ENCODE results near the gene ZSWIM1. TPM values are rescaled to one million over a fixed set of nuclear protein-coding genes. Genes with fewer than 3 reads are reported as not detected.

The ZSWIM1 gene
- total and polyA plus RNA-seq, 2 of the 13 experiments (the other 11 are each of a cell fraction or from before 2014, with no cell fraction given): 9.5 to 11.7 TPM

- TF ChIP-seq ELK4 (CRISPR knock-in tag; IDR thresholded peaks at IDR 0.05; ENCODE audit: borderline replicate concordance) (no peak), AGO1 (IDR thresholded peaks at IDR 0.05; ENCODE audit: low read depth, low read length, poor library complexity, severe bottlenecking) (peak; percentile 59), ZNF367 (CRISPR knock-in tag; IDR thresholded peaks at IDR 0.05; ENCODE audit: borderline replicate concordance) (no peak), ZNF615 (CRISPR knock-in tag; IDR thresholded peaks at IDR 0.05; ENCODE audit: borderline replicate concordance) (no peak), PRMT3 (CRISPR knock-in tag; IDR thresholded peaks at IDR 0.05; ENCODE audit: borderline replicate concordance, low read depth) (no peak), ZNF891 (CRISPR knock-in tag; IDR thresholded peaks at IDR 0.05) (no peak), ZMYM3 (CRISPR knock-in tag; IDR thresholded peaks at IDR 0.05) (no peak), BCLAF1 (IDR thresholded peaks at IDR 0.05) (no peak), HMG20A (CRISPR knock-in tag; IDR thresholded peaks at IDR 0.05; ENCODE audit: borderline replicate concordance) (no peak), HOXA9 (CRISPR knock-in tag; IDR thresholded peaks at IDR 0.05; ENCODE audit: borderline replicate concordance) (no peak), SSRP1 (CRISPR knock-in tag; IDR thresholded peaks at IDR 0.05) (peak; percentile 61; the same call in 1 of the 2 replicates), CEBPG (CRISPR knock-in tag; IDR thresholded peaks at IDR 0.05) (no peak), ZNF784 (CRISPR knock-in tag; IDR thresholded peaks at IDR 0.05; ENCODE audit: borderline replicate concordance) (no peak)
- TF ChIP-seq, protein P1, sequence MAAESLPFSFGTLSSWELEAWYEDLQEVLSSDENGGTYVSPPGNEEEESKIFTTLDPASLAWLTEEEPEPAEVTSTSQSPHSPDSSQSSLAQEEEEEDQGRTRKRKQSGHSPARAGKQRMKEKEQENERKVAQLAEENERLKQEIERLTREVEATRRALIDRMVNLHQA (CRISPR knock-in tag; IDR thresholded peaks at IDR 0.05): no peak
- TF ChIP-seq, protein P2, sequence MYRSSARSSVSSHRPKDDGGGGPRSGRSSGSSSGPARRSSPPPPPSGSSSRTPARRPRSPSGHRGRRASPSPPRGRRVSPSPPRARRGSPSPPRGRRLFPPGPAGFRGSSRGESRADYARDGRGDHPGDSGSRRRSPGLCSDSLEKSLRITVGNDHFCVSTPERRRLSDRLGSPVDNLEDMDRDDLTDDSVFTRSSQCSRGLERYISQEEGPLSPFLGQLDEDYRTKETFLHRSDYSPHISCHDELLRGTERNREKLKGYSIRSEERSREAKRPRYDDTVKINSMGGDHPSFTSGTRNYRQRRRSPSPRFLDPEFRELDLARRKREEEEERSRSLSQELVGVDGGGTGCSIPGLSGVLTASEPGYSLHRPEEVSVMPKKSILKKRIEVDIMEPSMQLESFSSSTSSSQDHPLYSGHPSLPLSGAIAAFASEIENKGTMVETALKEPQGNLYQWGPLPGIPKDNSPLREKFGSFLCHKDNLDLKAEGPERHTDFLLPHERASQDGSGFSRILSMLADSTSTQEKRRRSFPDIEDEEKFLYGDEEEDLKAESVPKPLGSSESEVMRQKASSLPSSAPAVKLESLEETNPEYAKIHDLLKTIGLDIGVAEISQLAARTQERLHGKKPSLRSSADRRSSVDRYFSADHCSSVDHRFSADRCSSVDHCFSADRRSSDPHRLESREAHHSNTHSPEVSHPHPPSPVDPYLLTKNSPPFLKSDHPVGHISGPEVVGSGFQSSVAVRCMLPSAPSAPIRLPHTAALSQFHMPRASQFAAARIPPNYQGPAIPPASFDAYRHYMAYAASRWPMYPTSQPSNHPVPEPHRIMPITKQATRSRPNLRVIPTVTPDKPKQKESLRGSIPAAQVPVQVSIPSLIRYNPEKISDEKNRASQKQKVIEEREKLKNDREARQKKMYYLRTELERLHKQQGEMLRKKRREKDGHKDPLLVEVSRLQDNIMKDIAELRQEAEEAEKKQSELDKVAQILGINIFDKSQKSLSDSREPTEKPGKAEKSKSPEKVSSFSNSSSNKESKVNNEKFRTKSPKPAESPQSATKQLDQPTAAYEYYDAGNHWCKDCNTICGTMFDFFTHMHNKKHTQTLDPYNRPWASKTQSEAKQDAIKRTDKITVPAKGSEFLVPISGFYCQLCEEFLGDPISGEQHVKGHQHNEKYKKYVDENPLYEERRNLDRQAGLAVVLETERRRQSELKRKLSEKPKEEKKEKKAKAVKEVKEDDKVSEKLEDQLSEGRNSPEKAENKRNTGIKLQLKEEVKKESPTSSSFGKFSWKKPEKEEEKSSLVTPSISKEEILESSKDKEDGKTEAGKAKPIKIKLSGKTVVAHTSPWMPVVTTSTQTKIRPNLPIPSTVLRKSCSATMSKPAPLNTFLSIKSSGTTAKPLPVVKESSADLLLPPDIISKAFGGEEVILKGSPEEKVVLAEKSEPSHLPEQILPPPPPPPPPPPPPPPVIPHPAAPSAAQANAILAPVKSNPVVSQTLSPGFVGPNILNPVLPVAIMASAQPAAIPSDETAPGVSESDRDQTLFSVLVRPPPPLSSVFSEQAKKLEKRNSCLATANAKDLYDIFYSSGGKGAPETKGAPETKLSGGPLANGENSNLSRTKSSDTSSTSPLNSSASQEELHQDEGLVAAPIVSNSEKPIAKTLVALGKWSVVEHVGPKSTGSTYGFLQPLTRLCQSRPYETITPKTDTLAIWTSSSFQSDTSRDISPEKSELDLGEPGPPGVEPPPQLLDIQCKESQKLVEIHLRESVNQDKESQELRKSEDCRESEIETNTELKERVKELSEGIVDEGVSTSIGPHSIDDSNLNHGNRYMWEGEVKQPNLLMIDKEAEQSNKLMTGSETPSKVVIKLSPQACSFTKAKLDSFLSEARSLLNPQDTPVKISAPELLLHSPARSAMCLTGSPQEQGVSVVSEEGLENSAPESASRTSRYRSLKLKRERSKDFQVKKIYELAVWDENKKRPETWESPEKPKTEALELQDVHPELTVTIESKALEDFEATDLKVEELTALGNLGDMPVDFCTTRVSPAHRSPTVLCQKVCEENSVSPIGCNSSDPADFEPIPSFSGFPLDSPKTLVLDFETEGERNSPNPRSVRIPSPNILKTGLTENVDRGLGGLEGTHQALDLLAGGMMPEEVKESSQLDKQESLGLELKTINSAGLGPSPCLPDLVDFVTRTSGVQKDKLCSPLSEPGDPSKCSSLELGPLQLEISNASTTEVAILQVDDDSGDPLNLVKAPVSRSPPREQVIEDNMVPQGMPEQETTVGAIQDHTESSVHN (CRISPR knock-in tag; IDR thresholded peaks at IDR 0.05): no peak
These were observed 5.7 kb downstream of the ZSWIM1 start (continued) for GRCh38 chr20:45886590-45887345.
